GM12878 (cell line): ENCODE results near the gene CCDC138. TPM values are rescaled to one million over a fixed set of nuclear protein-coding genes. Genes with fewer than 3 reads are reported as not detected.
A peak's percentile ranks its signal among the peaks of the same experiment; 100 is the strongest.

Experiments used
- ATAC-seq: fragments of 200-7000 bp; cut with Tn5 transposase; 3 replicates; pipeline ENCODE4 v1.9.1; 2020; ENCODE audit warnings: mild to moderate bottlenecking, moderate library complexity
- BruUV-seq: library from RNA; stranded (reverse); fragments of 400-500 nt; replicated peaks from 2 replicates; lab custom pipeline; 2021; lab: Mats Ljungman, UMichigan
- CTCF ChIA-PET: fragments of 300-600 bp; sonication (Branson Sonifier 250); formaldehyde crosslinking; extraction: SDS; loops from one replicate; lab custom pipeline; 2021; ENCODE audit warnings: inconsistent platforms; lab: Yijun Ruan, JAX
- POLR2A ChIA-PET: fragments of 350-600 bp; formaldehyde crosslinking; extraction: SDS; loops from one replicate; lab custom pipeline; 2021; ENCODE audit warnings: inconsistent platforms; lab: Charles Lee
- RAD21 ChIA-PET: fragments of 300-600 bp; sonication (Branson Sonifier 250); formaldehyde crosslinking; loops from one replicate; lab custom pipeline; 2023; ENCODE audit warnings: antibody characterized with exemption; ENCODE audit not compliant: unreplicated experiment; lab: Charles Lee
- SMC1A ChIA-PET: fragments of 300-600 bp; sonication (Branson Sonifier 250); formaldehyde crosslinking; loops from one replicate; lab custom pipeline; 2023; ENCODE audit not compliant: unreplicated experiment, uncharacterized antibody; lab: Charles Lee
- DNase-seq: peaks from one replicate; pipeline ENCODE4 v3.0.0-alpha.2; 2011; ENCODE audit warnings: low read depth, low spot score
- FAIRE-seq: peaks from 3 replicates; lab custom pipeline; 2011; peaks lifted over from hg19 to GRCh38; lab: Jason Lieb, UNC
- H2AFZ ChIP-seq: 2 replicates; pipeline ENCODE4 v1.6.0; 2011; ENCODE audit warnings: low read depth, low read length, control low read depth; ENCODE audit not compliant: control insufficient read depth
- H3K27ac ChIP-seq: 2 replicates; pipeline ENCODE4 v1.5.1; 2011; ENCODE audit warnings: control low read depth; ENCODE audit not compliant: control insufficient read depth, insufficient read depth
- H3K27me3 ChIP-seq, 2 experiments: replicated peaks in 1 of 2; 2 replicates each; pipeline versions ENCODE4 v1.6.0 to v1.6.1; 2011; ENCODE audit warnings: low read length in 1 of 2; ENCODE audit not compliant: control insufficient read depth in 2 of 2, insufficient read depth in 2 of 2
- H3K36me3 ChIP-seq, 2 experiments: 2 replicates each; pipeline ENCODE4 v1.5.1; 2011; ENCODE audit warnings: low read length in 1 of 2; ENCODE audit not compliant: control insufficient read depth in 2 of 2, insufficient read depth in 2 of 2
- H3K4me1 ChIP-seq: 2 replicates; pipeline ENCODE4 v1.6.1; 2011; ENCODE audit warnings: mild to moderate bottlenecking, low read length, moderate library complexity, mixed read lengths; ENCODE audit not compliant: control insufficient read depth, insufficient read depth
- H3K4me2 ChIP-seq: 2 replicates; pipeline ENCODE4 v1.6.0; 2011; ENCODE audit warnings: control low read depth; ENCODE audit not compliant: control insufficient read depth, insufficient read depth
- H3K4me3 ChIP-seq: fragments of 200-600 bp; sonication (generic); 2 replicates; pipeline ENCODE4 v1.5.1; 2016
- H3K79me2 ChIP-seq: 2 replicates; pipeline ENCODE4 v1.6.0; 2011; ENCODE audit warnings: low read length; ENCODE audit not compliant: control insufficient read depth, insufficient read depth
- H3K9ac ChIP-seq: 2 replicates; pipeline ENCODE4 v1.8.0; 2011; ENCODE audit warnings: low read length, control low read depth, mixed read lengths; ENCODE audit not compliant: control insufficient read depth, insufficient read depth
- H3K9me3 ChIP-seq: replicated peaks from 3 replicates; pipeline ENCODE4 v1.5.1; 2011; ENCODE audit warnings: mild to moderate bottlenecking, low read length; ENCODE audit not compliant: control insufficient read depth, insufficient read depth
- H4K20me1 ChIP-seq: 2 replicates; pipeline ENCODE4 v1.6.0; 2011; ENCODE audit not compliant: control insufficient read depth, insufficient read depth
- CBX5 ChIP-seq: sonication (generic); IDR thresholded peaks from 2 replicates; pipeline ENCODE4 v1.6.1; 2016; ENCODE audit warnings: low read depth, moderate library complexity, mild to moderate bottlenecking, inconsistent platforms
- EGR1 ChIP-seq, 2 experiments: IDR thresholded peaks; 1 replicate in 1 of 2; 2 replicates in 1 of 2; pipeline ENCODE4 v1.6.1; 2011 to 2012; ENCODE audit warnings: low read depth in 2 of 2, low read length in 2 of 2, borderline replicate concordance in 1 of 2, mild to moderate bottlenecking in 1 of 2, moderate library complexity in 1 of 2
- KDM1A ChIP-seq: fragments of 200-600 bp; sonication (generic); IDR thresholded peaks from 2 replicates; pipeline ENCODE4 v1.6.1; 2016; ENCODE audit warnings: borderline replicate concordance
- MTA2 ChIP-seq: fragments of 450-650 bp; IDR thresholded peaks from 2 replicates; pipeline ENCODE4 v1.6.1; 2016; ENCODE audit warnings: low read depth, mild to moderate bottlenecking, moderate library complexity
- SMC3 ChIP-seq: IDR thresholded peaks from 2 replicates; pipeline ENCODE4 v1.6.1; 2011; ENCODE audit warnings: low read length, improper control_type of control experiment, borderline replicate concordance
- ZZZ3 ChIP-seq: IDR thresholded peaks from 2 replicates; pipeline ENCODE4 v1.6.1; 2011; ENCODE audit warnings: low read depth; ENCODE audit not compliant: control insufficient read depth, insufficient read length
- WGBS: methylation state at CpG from one replicate; pipeline ENCODE4 v1.1.6; 2016; ENCODE audit warnings: low lambda C conversion rate; ENCODE audit not compliant: insufficient replicate concordance, insufficient coverage; ENCODE audit errors: missing lambda C conversion rate; 5-methylcytosine and 5-hydroxymethylcytosine counted together
- in situ Hi-C: fragments of 300-500 bp; cut with MboI; formaldehyde crosslinking; loops from 9 replicates; pipeline ENCODE4 v1.14.3; 2018; ENCODE audit warnings: mixed read lengths
- intact Hi-C: fragments of 100-400 bp; cut with micrococcal nuclease; formaldehyde crosslinking; loops from one replicate; pipeline ENCODE4 v1.14.2; 2022; ENCODE audit not compliant: unreplicated experiment
- polyA plus RNA-seq, 11 experiments: library from polyadenylated mRNA; depleted of rRNA in 4 of 11; unstranded in 6 of 11; stranded (reverse) in 5 of 11; fragments of >200 nt; fragmentation: Nextera tagmentation in 4 of 11; fragmentation: Illumina TruSeq in 1 of 11; extraction: Ambion mirVana in 4 of 11; extraction: Trizol in 1 of 11; gene quantifications; 1 replicate in 1 of 11; 2 replicates in 10 of 11; pipeline versions ENCODE4 v1.2.1 to v1.2.3, GENCODE V29; 2011 to 2016; ENCODE audit warnings: inconsistent platforms in 2 of 11, missing spikeins in 2 of 11, low read depth in 1 of 11
- total RNA-seq, 4 experiments: library from RNA; depleted of rRNA in 3 of 4; stranded (reverse); fragments of >200 nt in 3 of 4; fragmentation: Illumina TruSeq in 1 of 4; extraction: Trizol in 1 of 4; gene quantifications; 2 replicates each; pipeline versions ENCODE4 v1.2.1 to v1.2.3, GENCODE V29; 2013 to 2021
- TF ChIP-seq, protein P1 (sequence below): fragments of 450-650 bp; IDR thresholded peaks from 2 replicates; pipeline ENCODE4 v1.6.1; 2014; ENCODE audit warnings: mild to moderate bottlenecking
- TF ChIP-seq, protein P2 (sequence below): IDR thresholded peaks from 2 replicates; pipeline ENCODE4 v1.6.1; 2011; ENCODE audit warnings: borderline replicate concordance, low read depth, mild to moderate bottlenecking, moderate library complexity, mixed read lengths, low read length; ENCODE audit not compliant: insufficient read depth; ENCODE audit errors: extremely low read length
- TF ChIP-seq, protein P3 (sequence below): fragments of 450-650 bp; IDR thresholded peaks from 2 replicates; pipeline ENCODE4 v1.6.1; 2017; ENCODE audit warnings: antibody characterized with exemption, mild to moderate bottlenecking, moderate library complexity

CCDC138 gene
- total and polyA plus RNA-seq, 10 of the 15 experiments (the other 5 are each of a cell fraction or from before 2014, with no cell fraction given) = 7.9 to 19.4 (median 13.0) TPM

DNA sequence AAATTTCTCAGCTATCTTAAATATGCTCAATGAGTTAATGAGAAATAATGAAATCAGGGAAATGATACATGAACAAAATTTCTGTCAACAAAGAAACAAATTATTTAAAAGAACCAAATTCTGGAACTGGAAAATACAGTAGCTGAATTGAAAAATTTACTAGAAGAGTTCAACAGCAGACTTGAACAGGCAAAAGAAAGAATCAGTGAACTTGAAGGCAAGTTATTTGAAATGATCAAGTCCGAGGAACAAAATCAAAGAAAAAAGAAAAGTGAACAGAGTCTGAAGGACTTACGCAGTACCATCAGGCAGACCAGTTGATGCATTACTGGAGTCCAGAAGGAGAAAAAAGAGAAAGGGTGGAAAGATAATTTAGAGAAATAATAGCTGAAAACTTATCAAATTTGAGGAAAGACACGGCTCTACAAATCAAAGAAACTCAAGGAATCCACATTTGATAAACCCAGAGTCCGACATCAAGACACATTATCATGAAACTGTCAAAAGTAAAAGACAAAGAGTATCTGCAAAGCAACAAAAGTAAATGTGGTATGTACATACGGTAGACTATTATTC, 83.6 kb downstream of the CCDC138 start:
- no TSS peak for BruUV-seq
- Histone ChIP-seq H3K9ac (no peak overlapping the region), H3K36me3 (peaks cover 3 to 5% of the 10 kb centered on the region in 2 experiments; a peak in 1 of 4 replicates), H3K79me2 (no peaks in the 10 kb centered on the region), H3K27me3 (no peaks in the 10 kb centered on the region), H4K20me1 (no peaks in the 10 kb centered on the region), H2AFZ (no peak overlapping the region), H3K4me2 (no peak overlapping the region), H3K9me3 (peaks cover 4% of the 10 kb centered on the region; the same call in 2 of the 3 replicates), H3K27ac (no peak overlapping the region), H3K4me3 (no peak overlapping the region), H3K4me1 (no peaks in the 10 kb centered on the region)
- in situ Hi-C loops (no loop called here), intact Hi-C loops (no loop called here)
- POLR2A ChIA-PET = no interaction called here
- TF ChIP-seq CBX5 (peak; percentile 78; the same call in 1 of the 2 replicates), MTA2 (no peak)
- no peak for FAIRE-seq
- CTCF ChIA-PET = interaction anchor here (0.6 kb wide), 1 partner anchor 498 kb away, joined by 3 read pairs; no protein-coding TSS in a partner anchor
- WGBS = 94% methylated on average over 5 of the region's 5 CpGs
- no peak for ATAC-seq
- no peak for DNase-seq
- RAD21 ChIA-PET = no interaction called here
- SMC1A ChIA-PET = no interaction called here

DNA sequence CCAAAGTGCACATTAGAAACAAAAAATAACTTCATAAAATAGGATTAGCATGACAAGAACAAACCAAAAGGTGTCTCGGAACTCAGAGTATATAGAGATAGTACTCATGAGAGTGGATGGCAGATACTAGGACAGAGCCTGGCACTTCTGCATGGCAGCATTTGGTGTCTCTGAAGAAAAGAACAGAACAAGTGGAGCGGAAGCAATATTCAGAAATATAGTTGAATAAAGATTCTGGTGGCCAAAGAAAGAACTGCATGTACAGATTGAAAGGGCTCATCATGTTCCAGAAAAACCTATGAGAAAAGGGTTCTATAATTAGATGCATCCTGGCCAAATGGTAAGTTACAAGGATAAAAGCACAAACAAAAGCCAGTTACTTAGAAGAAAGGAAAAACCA, 90.9 kb downstream of the CCDC138 start:
- H2AFZ ChIP-seq = no peak overlapping the region
- ChIA-PET RAD21 (no interaction called here), SMC1A (interaction anchor here (0.6 to 1.3 kb wide), 2 partner anchors 10 to 476 kb away, joined by 3 read pairs; no protein-coding TSS in a partner anchor), POLR2A (no interaction called here), CTCF (no interaction called here)
- DNase-seq = no peak
- WGBS = 100% methylated on average over 2 of the region's 2 CpGs
- in situ Hi-C loops = no loop called here
- intact Hi-C loops = no loop called here
- FAIRE-seq = no peak
- no peaks in the 10 kb centered on the region for H3K27me3 ChIP-seq
- no peaks in the 10 kb centered on the region for H4K20me1 ChIP-seq
- no peak overlapping the region for H3K4me2 ChIP-seq
- BruUV-seq = no TSS peak
- peaks cover 2% of the 10 kb centered on the region; the same call in 1 of the 3 replicates for H3K9me3 ChIP-seq
- H3K4me3 ChIP-seq = no peak overlapping the region
- no peaks in the 10 kb centered on the region for H3K4me1 ChIP-seq
- no peaks in the 10 kb centered on the region for H3K36me3 ChIP-seq
- no peak for ATAC-seq
- H3K79me2 ChIP-seq = no peaks in the 10 kb centered on the region
- H3K27ac ChIP-seq = no peak overlapping the region
- H3K9ac ChIP-seq = no peak overlapping the region
- TF ChIP-seq KDM1A = no peak
- no peak for TF ChIP-seq ZZZ3
- TF ChIP-seq, protein P1, sequence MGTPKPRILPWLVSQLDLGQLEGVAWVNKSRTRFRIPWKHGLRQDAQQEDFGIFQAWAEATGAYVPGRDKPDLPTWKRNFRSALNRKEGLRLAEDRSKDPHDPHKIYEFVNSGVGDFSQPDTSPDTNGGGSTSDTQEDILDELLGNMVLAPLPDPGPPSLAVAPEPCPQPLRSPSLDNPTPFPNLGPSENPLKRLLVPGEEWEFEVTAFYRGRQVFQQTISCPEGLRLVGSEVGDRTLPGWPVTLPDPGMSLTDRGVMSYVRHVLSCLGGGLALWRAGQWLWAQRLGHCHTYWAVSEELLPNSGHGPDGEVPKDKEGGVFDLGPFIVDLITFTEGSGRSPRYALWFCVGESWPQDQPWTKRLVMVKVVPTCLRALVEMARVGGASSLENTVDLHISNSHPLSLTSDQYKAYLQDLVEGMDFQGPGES = no peak
- no peak for TF ChIP-seq EGR1 (IDR thresholded peaks at IDR 0.05; ENCODE audit: borderline replicate concordance in 1 of 2, low read depth in 2 of 2, low read length in 2 of 2)
- no peak for TF ChIP-seq SMC3
- TF ChIP-seq, protein P2, sequence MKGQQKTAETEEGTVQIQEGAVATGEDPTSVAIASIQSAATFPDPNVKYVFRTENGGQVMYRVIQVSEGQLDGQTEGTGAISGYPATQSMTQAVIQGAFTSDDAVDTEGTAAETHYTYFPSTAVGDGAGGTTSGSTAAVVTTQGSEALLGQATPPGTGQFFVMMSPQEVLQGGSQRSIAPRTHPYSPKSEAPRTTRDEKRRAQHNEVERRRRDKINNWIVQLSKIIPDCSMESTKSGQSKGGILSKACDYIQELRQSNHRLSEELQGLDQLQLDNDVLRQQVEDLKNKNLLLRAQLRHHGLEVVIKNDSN = no peak
- TF ChIP-seq, protein P3, sequence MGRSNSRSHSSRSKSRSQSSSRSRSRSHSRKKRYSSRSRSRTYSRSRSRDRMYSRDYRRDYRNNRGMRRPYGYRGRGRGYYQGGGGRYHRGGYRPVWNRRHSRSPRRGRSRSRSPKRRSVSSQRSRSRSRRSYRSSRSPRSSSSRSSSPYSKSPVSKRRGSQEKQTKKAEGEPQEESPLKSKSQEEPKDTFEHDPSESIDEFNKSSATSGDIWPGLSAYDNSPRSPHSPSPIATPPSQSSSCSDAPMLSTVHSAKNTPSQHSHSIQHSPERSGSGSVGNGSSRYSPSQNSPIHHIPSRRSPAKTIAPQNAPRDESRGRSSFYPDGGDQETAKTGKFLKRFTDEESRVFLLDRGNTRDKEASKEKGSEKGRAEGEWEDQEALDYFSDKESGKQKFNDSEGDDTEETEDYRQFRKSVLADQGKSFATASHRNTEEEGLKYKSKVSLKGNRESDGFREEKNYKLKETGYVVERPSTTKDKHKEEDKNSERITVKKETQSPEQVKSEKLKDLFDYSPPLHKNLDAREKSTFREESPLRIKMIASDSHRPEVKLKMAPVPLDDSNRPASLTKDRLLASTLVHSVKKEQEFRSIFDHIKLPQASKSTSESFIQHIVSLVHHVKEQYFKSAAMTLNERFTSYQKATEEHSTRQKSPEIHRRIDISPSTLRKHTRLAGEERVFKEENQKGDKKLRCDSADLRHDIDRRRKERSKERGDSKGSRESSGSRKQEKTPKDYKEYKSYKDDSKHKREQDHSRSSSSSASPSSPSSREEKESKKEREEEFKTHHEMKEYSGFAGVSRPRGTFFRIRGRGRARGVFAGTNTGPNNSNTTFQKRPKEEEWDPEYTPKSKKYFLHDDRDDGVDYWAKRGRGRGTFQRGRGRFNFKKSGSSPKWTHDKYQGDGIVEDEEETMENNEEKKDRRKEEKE = no peak
